Measurements from ENCODE around the gene MS4A2. TPM values are rescaled to one million over a fixed set of nuclear protein-coding genes. Genes with fewer than 3 reads are reported as not detected.

Gene MS4A2
- total and polyA plus RNA-seq, 12 donors = 0.03 to 0.16 (median 0.06) TPM; not detected in 7

DNA sequence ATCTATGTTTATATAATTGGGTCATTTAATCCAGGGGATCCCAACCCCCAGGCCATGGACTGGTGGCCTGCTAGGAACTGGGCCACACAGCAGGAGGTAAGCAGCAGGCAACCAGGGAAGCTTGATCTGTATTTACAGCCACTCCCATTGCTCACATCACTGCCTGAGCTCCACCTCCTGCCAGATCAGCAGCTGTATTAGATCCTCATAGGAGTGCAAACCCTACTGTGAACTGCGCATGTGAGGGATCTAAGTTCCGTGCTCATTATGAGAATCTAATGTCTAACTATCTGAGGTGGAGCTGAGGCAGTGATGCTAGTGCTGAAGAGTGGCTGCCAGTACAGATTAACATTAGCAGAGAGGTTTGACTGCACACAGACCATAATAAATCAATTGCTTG, 32.8 kb downstream of the MS4A2 start:
- Histone ChIP-seq H3K9me3 (replicated peaks in 1 of 3) (no peaks in the 10 kb centered on the region), H3K4me3 (no peak overlapping the region), H3K27me3 (no peaks in the 10 kb centered on the region), H3K36me3 (replicated peaks in 1 of 2) (no peaks in the 10 kb centered on the region), H3K4me1 (replicated peaks in 1 of 2) (no peaks in the 10 kb centered on the region), H3K27ac (no peak overlapping the region)
- no peak for DNase-seq
- no peak for TF ChIP-seq POLR2A (IDR thresholded peaks at IDR 0.05)
- TF ChIP-seq, protein P1, sequence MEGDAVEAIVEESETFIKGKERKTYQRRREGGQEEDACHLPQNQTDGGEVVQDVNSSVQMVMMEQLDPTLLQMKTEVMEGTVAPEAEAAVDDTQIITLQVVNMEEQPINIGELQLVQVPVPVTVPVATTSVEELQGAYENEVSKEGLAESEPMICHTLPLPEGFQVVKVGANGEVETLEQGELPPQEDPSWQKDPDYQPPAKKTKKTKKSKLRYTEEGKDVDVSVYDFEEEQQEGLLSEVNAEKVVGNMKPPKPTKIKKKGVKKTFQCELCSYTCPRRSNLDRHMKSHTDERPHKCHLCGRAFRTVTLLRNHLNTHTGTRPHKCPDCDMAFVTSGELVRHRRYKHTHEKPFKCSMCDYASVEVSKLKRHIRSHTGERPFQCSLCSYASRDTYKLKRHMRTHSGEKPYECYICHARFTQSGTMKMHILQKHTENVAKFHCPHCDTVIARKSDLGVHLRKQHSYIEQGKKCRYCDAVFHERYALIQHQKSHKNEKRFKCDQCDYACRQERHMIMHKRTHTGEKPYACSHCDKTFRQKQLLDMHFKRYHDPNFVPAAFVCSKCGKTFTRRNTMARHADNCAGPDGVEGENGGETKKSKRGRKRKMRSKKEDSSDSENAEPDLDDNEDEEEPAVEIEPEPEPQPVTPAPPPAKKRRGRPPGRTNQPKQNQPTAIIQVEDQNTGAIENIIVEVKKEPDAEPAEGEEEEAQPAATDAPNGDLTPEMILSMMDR (IDR thresholded peaks at IDR 0.05) = no peak
- intact Hi-C loops (cut with DNase I) = no loop called here
- WGBS, 4 donors = 66 to 100% (median 81%) methylated on average over 2 of the region's 2 CpGs

DNA sequence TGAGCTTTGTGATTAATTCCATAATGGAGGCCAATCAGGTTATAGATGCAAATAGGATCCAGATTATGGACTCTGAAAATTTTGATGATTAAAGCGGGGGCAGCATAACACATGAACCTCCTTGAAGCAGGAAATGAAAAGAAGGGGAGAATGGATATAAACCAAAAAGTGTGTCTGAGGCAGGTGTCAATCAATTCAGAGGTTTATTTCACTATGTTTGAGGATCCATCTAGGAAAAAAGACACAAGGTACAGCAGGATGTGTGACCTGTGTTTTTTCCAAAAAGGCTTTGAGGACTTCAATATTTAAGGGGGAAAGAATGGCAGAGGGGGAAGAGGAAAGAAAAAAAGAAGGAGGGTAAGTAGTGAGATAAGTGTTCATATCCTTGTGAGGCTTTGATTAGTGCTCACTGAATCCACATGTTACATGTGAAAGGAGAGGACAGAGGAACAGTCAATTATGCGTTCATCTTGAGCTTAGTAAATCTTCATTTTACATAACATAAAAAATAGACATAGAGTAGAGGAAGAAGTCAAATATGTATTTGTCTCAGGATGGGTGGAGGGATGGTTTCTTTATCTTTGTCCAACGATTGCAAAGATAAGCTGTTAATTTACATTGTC, 34.1 kb downstream of the MS4A2 start:
- no peaks in the 10 kb centered on the region for H3K9me3 ChIP-seq (replicated peaks in 1 of 3)
- DNase-seq = no peak
- no peak for TF ChIP-seq POLR2A (IDR thresholded peaks at IDR 0.05)
- TF ChIP-seq, protein P1 (IDR thresholded peaks at IDR 0.05) = no peak
- no peaks in the 10 kb centered on the region for H3K27me3 ChIP-seq
- no peak overlapping the region for H3K27ac ChIP-seq
- H3K36me3 ChIP-seq (replicated peaks in 1 of 2) = no peaks in the 10 kb centered on the region
- 69 to 79% (median 72%) methylated on average over 3 of the region's 3 CpGs for WGBS, 4 donors
- H3K4me1 ChIP-seq (replicated peaks in 1 of 2) = no peaks in the 10 kb centered on the region
- intact Hi-C loops (cut with DNase I) = no loop called here
- H3K4me3 ChIP-seq = no peak overlapping the region

DNA sequence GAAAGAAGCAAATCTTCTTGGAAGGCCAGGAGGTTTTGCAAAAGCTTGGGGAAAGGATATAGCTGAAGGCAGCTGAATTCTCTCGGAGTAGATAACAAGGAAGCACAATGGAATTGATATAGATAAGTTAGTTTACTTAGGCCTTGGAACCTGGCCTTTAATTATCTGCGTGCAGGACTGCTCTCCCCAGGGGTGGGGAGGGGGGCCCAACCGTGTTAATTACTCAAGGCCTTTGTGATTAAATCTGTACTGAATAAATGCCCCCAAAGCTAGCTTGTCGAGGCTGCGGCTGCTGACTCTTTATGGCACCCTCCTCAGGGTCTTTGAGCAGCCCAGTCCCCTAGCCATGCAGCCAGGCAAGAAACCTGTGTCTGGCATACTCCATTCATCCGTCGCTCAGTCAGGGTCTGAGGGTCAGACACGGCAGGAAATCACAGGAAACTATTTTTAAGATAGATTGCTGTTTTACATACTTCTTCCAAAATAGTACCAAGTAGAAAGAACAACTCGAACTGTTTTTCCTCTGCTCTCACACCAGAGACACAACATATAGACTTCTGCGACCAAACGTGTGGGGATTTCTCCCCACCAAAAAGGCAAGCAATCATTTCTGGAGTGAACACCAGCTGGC, 36.5 kb downstream of the MS4A2 start:
- H3K9me3 ChIP-seq (replicated peaks in 1 of 3) = no peaks in the 10 kb centered on the region
- no peaks in the 10 kb centered on the region for H3K36me3 ChIP-seq (replicated peaks in 1 of 2)
- H3K27me3 ChIP-seq = no peaks in the 10 kb centered on the region
- no peak for TF ChIP-seq POLR2A (IDR thresholded peaks at IDR 0.05)
- TF ChIP-seq, protein P1 (IDR thresholded peaks at IDR 0.05) = no peak
- H3K27ac ChIP-seq = no peak overlapping the region
- WGBS, 4 donors = 46 to 55% (median 49%) methylated on average over 11 of the region's 11 CpGs
- intact Hi-C loops (cut with DNase I) = no loop called here
- H3K4me3 ChIP-seq = no peak overlapping the region
- no peak for DNase-seq
- no peaks in the 10 kb centered on the region for H3K4me1 ChIP-seq (replicated peaks in 1 of 2)

DNA sequence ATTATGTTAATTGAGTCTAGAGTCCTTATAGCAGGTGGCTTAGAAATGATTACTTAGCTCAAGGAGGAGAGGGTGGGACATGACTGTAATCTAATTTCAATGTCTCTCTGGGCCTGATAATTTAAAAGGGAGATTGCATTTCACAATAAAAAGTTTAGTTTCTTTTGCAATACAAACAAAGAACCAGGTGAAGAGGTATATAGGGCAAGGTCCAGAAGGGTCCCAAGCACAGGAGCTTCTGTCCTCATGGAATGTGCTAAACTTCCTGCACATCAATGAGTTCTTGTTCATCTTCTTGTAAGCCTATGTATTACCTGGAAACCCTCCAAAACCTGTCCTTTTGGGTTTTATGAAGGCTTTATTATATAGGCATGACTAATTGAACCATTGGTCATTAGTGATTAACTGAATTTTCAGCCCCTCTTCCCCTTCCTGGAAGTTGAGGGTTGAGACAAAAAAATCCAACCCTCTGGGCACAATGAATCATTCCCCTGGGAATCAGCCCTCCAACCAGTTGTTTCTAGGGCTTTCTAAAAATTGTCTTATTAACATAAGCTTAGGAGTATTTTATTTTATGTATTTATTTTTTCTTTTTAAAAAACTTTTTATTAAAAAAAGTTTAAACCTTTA, 37.6 kb downstream of the MS4A2 start:
- Histone ChIP-seq H3K27ac (no peak overlapping the region), H3K9me3 (replicated peaks in 1 of 3) (no peaks in the 10 kb centered on the region), H3K4me3 (no peak overlapping the region), H3K4me1 (replicated peaks in 1 of 2) (no peaks in the 10 kb centered on the region), H3K27me3 (no peaks in the 10 kb centered on the region), H3K36me3 (replicated peaks in 1 of 2) (no peaks in the 10 kb centered on the region)
- intact Hi-C loops (cut with DNase I) = no loop called here
- DNase-seq = no peak
- no peak for TF ChIP-seq POLR2A (IDR thresholded peaks at IDR 0.05)
- TF ChIP-seq, protein P1 (IDR thresholded peaks at IDR 0.05) = no peak

Data from adrenal gland (tissue), 12 donors.